ENCODE results near the gene CHMP4B.

The CHMP4B gene

GRCh38 chr20:33828326-33828844, 17.2 kb downstream of the CHMP4B start:
- H3K27me3 ChIP-seq (ENCODE audit: insufficient read depth, low read length), result no peaks in the 10 kb centered on the region
- H3K4me1 ChIP-seq (ENCODE audit: control insufficient read depth, insufficient read depth, low read length, unreplicated experiment), result peaks cover 6% of the 10 kb centered on the region
- no peak overlapping the region for H3K4me3 ChIP-seq (ENCODE audit: low read depth, low read length)
- H3K27ac ChIP-seq (ENCODE audit: low read depth, low read length), result no peak overlapping the region
- H2AFZ ChIP-seq (ENCODE audit: low read length, unreplicated experiment), result no peak overlapping the region
- peaks cover 82% of the 10 kb centered on the region for H3K79me2 ChIP-seq (ENCODE audit: control insufficient read depth, insufficient read depth, low read length, unreplicated experiment)
- H3K36me3 ChIP-seq (ENCODE audit: insufficient read depth, low read length), result no peaks in the 10 kb centered on the region

DNA sequence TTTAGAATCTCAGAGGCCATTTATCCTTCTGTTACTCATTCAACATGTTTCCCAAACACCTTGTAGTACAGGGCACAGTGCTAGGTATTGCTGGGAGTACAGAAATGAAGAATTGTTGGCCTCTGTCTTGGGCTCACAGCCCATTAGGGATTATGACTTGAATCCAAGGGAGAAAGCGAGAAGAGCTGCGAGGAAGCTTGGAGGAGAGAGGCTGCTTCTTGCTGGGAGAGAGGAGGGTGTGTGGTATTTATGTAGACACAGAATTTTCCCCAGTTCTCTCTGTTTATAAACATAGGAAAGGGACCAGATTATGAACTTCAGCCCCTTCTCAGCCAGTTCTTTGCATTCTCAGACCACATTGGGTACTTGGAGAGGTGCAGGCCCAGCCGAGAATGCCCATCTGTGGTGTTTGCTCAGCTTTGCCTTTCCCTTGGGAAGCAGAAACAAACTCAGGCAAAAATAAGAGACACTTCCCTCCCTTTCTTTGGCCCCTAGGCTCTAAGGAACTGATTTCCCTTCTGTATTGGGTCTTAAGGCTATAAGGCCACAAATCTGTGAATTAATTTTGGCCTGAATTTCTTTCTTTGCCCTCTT, 17.9 kb downstream of the CHMP4B start:
- H3K4me1 ChIP-seq (ENCODE audit: control insufficient read depth, insufficient read depth, low read length, unreplicated experiment), result peaks cover 6% of the 10 kb centered on the region
- H3K36me3 ChIP-seq (ENCODE audit: insufficient read depth, low read length), result no peaks in the 10 kb centered on the region
- no peak overlapping the region for H2AFZ ChIP-seq (ENCODE audit: low read length, unreplicated experiment)
- H3K79me2 ChIP-seq (ENCODE audit: control insufficient read depth, insufficient read depth, low read length, unreplicated experiment), result peaks cover 83% of the 10 kb centered on the region
- H3K27me3 ChIP-seq (ENCODE audit: insufficient read depth, low read length), result no peaks in the 10 kb centered on the region
- no peak overlapping the region for H3K4me3 ChIP-seq (ENCODE audit: low read depth, low read length)
- no peak overlapping the region for H3K27ac ChIP-seq (ENCODE audit: low read depth, low read length)

DNA sequence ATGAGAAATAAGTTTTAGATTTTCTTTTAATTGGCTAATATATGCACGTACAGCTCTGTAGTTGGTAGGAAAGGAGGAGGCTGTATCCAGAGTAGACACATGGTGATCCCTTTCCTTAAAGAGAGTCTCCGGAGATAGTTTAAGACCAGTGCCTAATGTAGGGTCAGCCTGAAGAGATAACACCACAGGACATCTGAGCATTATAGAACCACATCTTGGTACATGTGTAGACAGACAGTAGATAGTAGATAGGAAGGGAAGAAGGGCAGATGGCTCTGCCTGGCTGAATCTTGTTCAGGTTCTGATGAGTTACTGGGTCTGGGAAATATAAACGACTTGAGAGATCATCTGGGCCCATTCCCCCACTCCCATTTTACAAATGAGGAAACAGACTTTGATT, 18.5 kb downstream of the CHMP4B start:
- Histone ChIP-seq H3K4me1 (ENCODE audit: control insufficient read depth, insufficient read depth, low read length, unreplicated experiment) (peaks cover 6% of the 10 kb centered on the region), H3K27ac (ENCODE audit: low read depth, low read length) (no peak overlapping the region), H3K27me3 (ENCODE audit: insufficient read depth, low read length) (no peaks in the 10 kb centered on the region), H3K79me2 (ENCODE audit: control insufficient read depth, insufficient read depth, low read length, unreplicated experiment) (peaks cover 82% of the 10 kb centered on the region), H3K36me3 (ENCODE audit: insufficient read depth, low read length) (no peaks in the 10 kb centered on the region), H3K4me3 (ENCODE audit: low read depth, low read length) (no peak overlapping the region), H2AFZ (ENCODE audit: low read length, unreplicated experiment) (no peak overlapping the region)

- Histone ChIP-seq H3K27me3 (ENCODE audit: insufficient read depth, low read length) (no peaks in the 10 kb centered on the region), H3K27ac (ENCODE audit: low read depth, low read length) (no peak overlapping the region), H3K79me2 (ENCODE audit: control insufficient read depth, insufficient read depth, low read length, unreplicated experiment) (peaks cover 82% of the 10 kb centered on the region), H3K36me3 (ENCODE audit: insufficient read depth, low read length) (no peaks in the 10 kb centered on the region), H3K4me1 (ENCODE audit: control insufficient read depth, insufficient read depth, low read length, unreplicated experiment) (peaks cover 6% of the 10 kb centered on the region), H2AFZ (ENCODE audit: low read length, unreplicated experiment) (no peak overlapping the region), H3K4me3 (ENCODE audit: low read depth, low read length) (no peak overlapping the region)
Measured at GRCh38 chr20:33830371-33830770, 19.2 kb downstream of the CHMP4B start.

DNA sequence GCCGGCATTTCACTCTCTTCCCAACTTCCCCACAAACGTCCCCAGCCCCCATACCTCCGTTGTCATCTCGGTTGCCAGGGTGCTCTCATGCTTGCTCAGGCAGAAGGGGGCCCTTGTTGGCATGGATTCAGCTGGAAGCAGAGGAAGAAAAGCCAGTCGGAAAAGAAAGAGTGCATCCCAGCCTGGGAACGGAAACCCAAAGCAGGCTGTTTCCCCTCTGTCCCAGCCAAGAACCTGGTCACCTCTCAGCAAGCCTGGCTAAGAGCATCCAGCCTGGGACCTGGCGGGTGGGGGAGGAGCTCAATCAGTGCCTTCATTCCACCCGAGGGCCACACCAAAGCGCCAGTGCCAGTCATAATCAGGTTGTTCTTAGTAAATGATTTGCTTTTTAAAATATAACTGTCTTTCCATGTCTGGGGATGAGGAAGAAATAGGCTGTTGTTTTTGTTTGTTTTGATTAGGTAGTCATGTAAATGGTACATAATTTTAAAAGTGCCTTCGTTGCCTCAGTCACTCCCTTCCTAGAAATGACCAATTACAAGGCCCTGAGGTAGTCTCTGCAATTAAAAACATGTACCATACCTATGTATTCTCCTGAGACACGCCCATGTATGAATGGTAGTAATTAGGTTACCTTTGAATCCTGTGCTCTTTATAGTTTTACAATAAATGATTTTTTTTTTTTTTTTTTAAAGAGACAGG, 21.1 kb downstream of the CHMP4B start:
- Histone ChIP-seq H3K4me3 (ENCODE audit: low read depth, low read length) (no peak overlapping the region), H3K36me3 (ENCODE audit: insufficient read depth, low read length) (no peaks in the 10 kb centered on the region), H3K27ac (ENCODE audit: low read depth, low read length) (no peak overlapping the region), H2AFZ (ENCODE audit: low read length, unreplicated experiment) (no peak overlapping the region), H3K4me1 (ENCODE audit: control insufficient read depth, insufficient read depth, low read length, unreplicated experiment) (peaks cover 6% of the 10 kb centered on the region), H3K79me2 (ENCODE audit: control insufficient read depth, insufficient read depth, low read length, unreplicated experiment) (peaks cover 83% of the 10 kb centered on the region), H3K27me3 (ENCODE audit: insufficient read depth, low read length) (no peaks in the 10 kb centered on the region)

DNA sequence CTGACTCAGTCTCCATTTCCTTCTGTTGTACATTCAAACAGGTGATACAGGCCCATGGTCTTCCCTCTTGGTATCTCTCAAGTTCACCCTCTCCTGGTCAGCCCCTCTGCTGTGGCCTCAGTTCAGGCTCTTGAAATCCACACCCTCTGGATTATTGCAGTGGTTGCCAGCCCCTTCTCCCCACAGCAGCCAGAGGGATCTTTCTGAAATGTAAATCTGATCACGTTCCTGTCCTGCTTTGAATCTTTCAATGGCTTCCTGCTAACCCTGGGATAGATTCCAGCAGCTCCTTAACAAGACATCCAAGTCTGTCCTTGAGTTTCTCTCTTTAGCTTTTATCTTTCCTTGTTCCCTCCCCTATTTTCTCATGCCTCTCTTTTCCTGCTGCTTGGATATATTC, 22.2 kb downstream of the CHMP4B start:
- Histone ChIP-seq H2AFZ (ENCODE audit: low read length, unreplicated experiment) (no peak overlapping the region), H3K79me2 (ENCODE audit: control insufficient read depth, insufficient read depth, low read length, unreplicated experiment) (peaks cover 83% of the 10 kb centered on the region), H3K4me3 (ENCODE audit: low read depth, low read length) (no peak overlapping the region), H3K27me3 (ENCODE audit: insufficient read depth, low read length) (no peaks in the 10 kb centered on the region), H3K27ac (ENCODE audit: low read depth, low read length) (no peak overlapping the region), H3K4me1 (ENCODE audit: control insufficient read depth, insufficient read depth, low read length, unreplicated experiment) (peaks cover 6% of the 10 kb centered on the region), H3K36me3 (ENCODE audit: insufficient read depth, low read length) (no peaks in the 10 kb centered on the region)

DNA sequence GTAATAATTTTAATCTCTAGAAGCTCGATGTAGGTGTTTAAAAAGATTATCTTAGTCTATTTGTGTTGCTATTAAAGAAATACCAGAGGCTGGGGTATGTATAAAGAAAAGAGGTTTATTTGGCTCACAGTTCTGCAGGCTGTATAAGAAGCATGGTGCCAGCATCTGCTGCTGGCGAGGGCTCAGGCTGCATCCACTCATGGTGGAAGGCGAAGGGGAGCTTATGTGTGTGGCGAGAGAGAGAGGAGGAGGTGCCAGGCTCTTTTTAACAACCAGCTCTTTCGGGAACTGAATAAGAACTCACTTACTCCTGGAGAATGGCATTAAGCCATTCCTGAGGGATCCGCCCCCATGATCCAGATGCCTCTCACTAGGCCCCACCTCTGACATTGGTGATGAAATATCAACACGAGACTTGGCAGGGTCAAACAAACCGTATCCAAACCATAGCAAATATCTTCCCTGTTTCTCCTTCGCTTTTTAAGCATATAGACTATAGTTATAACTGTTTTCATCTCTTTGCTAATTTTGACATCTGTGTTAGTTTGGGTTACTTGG, 24.5 kb downstream of the CHMP4B start:
- no peaks in the 10 kb centered on the region for H3K4me1 ChIP-seq (ENCODE audit: control insufficient read depth, insufficient read depth, low read length, unreplicated experiment)
- H3K27ac ChIP-seq (ENCODE audit: low read depth, low read length), result no peak overlapping the region
- H3K27me3 ChIP-seq (ENCODE audit: insufficient read depth, low read length), result no peaks in the 10 kb centered on the region
- peaks cover 84% of the 10 kb centered on the region for H3K79me2 ChIP-seq (ENCODE audit: control insufficient read depth, insufficient read depth, low read length, unreplicated experiment)
- H3K4me3 ChIP-seq (ENCODE audit: low read depth, low read length), result no peak overlapping the region
- no peaks in the 10 kb centered on the region for H3K36me3 ChIP-seq (ENCODE audit: insufficient read depth, low read length)
- no peak overlapping the region for H2AFZ ChIP-seq (ENCODE audit: low read length, unreplicated experiment)

GRCh38 chr20:33836277-33836676, 25.1 kb downstream of the CHMP4B start:
- peaks cover 89% of the 10 kb centered on the region for H3K79me2 ChIP-seq (ENCODE audit: control insufficient read depth, insufficient read depth, low read length, unreplicated experiment)
- H3K4me3 ChIP-seq (ENCODE audit: low read depth, low read length), result no peak overlapping the region
- H3K36me3 ChIP-seq (ENCODE audit: insufficient read depth, low read length), result no peaks in the 10 kb centered on the region
- H3K4me1 ChIP-seq (ENCODE audit: control insufficient read depth, insufficient read depth, low read length, unreplicated experiment), result no peaks in the 10 kb centered on the region
- H2AFZ ChIP-seq (ENCODE audit: low read length, unreplicated experiment), result no peak overlapping the region
- no peaks in the 10 kb centered on the region for H3K27me3 ChIP-seq (ENCODE audit: insufficient read depth, low read length)
- H3K27ac ChIP-seq (ENCODE audit: low read depth, low read length), result no peak overlapping the region

DNA sequence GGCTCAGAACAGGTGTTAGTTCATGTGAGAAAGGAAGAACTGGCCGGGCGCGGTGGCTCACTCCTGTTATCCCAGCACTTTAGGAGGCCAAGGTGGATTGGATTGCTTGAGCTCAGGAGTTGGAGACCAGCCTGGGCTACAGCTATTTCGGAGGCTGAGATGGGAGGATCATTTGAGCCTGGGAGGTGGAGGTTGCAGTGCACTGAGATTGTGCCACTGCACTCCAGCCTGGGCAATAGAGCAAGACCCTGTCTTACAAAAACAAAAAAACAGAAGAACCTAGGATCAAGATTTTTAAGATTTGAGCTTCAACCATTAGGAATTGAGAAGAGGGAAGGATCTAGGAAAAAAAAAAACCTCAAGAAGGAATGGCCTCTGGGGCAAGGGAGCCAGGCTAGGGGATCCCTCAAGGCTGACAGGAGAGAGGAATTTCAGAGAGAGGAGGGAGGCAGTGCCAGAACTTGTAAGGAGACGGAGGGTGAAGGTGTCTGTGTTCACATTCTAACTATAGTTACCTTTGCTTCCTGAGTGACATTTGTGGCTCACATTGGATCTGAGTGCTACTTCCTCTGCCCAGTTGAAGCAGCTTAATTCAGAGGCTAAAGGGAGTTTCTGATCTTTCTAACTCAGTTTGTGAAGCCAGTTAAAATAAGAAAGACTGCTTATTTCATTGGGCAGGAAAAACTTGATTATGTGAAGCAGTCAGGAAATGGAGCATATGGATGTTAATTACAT, 26.1 kb downstream of the CHMP4B start:
- H3K4me3 ChIP-seq (ENCODE audit: low read depth, low read length), result no peak overlapping the region
- no peaks in the 10 kb centered on the region for H3K4me1 ChIP-seq (ENCODE audit: control insufficient read depth, insufficient read depth, low read length, unreplicated experiment)
- peaks cover 95% of the 10 kb centered on the region for H3K79me2 ChIP-seq (ENCODE audit: control insufficient read depth, insufficient read depth, low read length, unreplicated experiment)
- H3K27me3 ChIP-seq (ENCODE audit: insufficient read depth, low read length), result no peaks in the 10 kb centered on the region
- no peaks in the 10 kb centered on the region for H3K36me3 ChIP-seq (ENCODE audit: insufficient read depth, low read length)
- H3K27ac ChIP-seq (ENCODE audit: low read depth, low read length), result no peak overlapping the region
- no peak overlapping the region for H2AFZ ChIP-seq (ENCODE audit: low read length, unreplicated experiment)

GRCh38 chr20:33838035-33838864, 27.1 kb downstream of the CHMP4B start:
- H3K4me1 ChIP-seq (ENCODE audit: control insufficient read depth, insufficient read depth, low read length, unreplicated experiment), result no peaks in the 10 kb centered on the region
- no peak overlapping the region for H3K27ac ChIP-seq (ENCODE audit: low read depth, low read length)
- peaks cover 97% of the 10 kb centered on the region for H3K79me2 ChIP-seq (ENCODE audit: control insufficient read depth, insufficient read depth, low read length, unreplicated experiment)
- no peaks in the 10 kb centered on the region for H3K27me3 ChIP-seq (ENCODE audit: insufficient read depth, low read length)
- H3K36me3 ChIP-seq (ENCODE audit: insufficient read depth, low read length), result no peaks in the 10 kb centered on the region
- H3K4me3 ChIP-seq (ENCODE audit: low read depth, low read length), result no peak overlapping the region
- no peak overlapping the region for H2AFZ ChIP-seq (ENCODE audit: low read length, unreplicated experiment)

All from ACC112 (cell line).